DMS114 treated with DMSO at 0.1 percent for 48 hours (cell line): ENCODE data around the gene ANKRD13B.

ENCODE experiments used
- DNase-seq: peaks from one replicate; lab custom pipeline; 2025; ENCODE audit not compliant: unreplicated experiment; lab: John Stamatoyannopoulos, UW

Gene ANKRD13B

DNA sequence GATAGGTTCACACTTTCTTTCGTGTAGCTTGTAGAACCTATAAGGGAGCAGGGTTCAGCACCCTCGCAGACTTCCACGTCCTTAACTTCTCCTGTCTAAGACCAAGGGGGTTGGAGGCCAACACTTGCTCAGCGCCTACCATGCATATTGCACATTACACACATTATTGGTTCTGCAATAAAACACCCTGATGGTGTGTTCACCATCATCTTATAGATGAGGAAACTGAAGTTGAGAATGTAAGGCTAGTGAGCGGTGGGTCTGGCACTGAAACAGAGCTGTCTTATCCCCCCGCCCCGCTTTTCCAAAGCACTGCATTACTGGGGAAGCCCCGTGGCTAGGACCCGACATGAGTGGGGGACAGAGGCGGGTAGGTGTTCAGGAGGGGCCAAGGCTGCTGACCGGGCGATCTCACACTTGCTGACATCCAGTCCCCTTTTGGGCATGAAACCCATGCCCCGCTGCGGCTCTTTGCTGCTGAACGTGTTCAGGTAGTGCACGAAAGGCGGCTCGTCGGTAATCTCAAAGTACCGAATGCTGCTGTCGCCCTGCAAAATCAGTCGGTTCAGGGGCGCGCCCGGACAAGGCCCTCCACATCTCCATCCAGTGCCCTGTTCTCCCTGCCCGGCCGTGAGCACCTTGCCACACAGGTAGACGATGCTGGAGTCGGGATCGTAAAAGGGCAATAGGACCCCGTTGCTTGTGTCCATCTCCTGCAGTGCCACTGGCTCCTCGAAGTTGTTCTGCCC lies 23.5 kb downstream of the ANKRD13B start:
- DNase-seq = no peak

DNA sequence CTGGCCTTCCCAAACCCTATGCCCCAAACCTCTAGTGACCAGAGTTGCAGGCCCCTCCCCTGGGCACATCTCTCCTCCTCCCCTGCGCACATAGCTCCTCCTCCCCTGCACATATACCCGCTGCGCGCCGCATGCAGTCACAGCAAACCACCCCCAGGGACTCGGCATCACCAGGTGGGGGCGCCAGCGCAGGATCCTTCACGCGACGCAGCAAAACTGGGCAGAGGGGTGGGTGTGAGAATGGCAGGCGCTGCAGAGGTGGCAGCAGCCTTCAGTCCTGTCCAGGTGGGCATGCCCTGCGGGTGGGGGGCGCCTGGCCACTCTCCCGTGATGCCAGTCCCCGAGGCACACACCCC lies 24.2 kb downstream of the ANKRD13B start:
- DNase-seq = no peak

DNA sequence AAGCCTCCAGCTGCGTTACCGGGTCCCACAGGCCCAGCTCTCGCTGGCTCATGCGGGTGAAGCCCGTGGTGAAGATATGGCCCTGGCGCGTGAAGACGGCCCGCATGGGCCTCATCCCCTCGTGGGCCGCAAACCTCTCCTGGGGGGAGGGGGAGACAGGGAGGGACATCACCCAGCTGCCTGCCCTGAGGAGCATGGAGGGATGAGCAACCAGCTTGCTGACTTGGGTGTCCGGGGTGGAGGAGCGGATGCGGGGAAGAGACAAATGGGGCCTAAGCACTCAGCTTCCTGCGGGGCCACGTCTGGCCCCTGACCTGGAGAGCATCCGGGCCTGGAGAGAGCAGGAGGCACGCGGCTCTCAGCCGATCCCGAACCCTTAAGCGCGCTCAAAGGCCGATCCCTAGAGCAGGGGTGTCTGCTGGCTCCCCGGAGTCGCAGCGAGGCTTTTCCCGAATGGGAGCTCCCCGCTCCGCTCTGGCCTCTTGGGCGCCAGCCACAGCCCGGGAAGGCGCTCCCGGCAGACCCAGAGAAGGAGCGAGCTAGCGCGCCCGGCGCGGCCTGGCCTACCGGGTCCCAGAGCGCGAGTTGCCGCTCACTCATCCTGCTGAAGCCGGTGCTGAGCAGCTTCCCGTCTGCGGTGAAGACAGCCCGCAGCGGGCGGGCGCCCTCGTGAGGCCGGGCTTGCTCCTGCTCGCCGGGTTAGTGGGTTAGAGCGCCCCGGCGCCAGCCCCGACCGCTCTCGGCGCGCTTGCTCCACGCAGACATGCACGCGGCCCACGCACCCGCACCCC lies 24.7 kb downstream of the ANKRD13B start:
- DNase-seq = no peak

DNA sequence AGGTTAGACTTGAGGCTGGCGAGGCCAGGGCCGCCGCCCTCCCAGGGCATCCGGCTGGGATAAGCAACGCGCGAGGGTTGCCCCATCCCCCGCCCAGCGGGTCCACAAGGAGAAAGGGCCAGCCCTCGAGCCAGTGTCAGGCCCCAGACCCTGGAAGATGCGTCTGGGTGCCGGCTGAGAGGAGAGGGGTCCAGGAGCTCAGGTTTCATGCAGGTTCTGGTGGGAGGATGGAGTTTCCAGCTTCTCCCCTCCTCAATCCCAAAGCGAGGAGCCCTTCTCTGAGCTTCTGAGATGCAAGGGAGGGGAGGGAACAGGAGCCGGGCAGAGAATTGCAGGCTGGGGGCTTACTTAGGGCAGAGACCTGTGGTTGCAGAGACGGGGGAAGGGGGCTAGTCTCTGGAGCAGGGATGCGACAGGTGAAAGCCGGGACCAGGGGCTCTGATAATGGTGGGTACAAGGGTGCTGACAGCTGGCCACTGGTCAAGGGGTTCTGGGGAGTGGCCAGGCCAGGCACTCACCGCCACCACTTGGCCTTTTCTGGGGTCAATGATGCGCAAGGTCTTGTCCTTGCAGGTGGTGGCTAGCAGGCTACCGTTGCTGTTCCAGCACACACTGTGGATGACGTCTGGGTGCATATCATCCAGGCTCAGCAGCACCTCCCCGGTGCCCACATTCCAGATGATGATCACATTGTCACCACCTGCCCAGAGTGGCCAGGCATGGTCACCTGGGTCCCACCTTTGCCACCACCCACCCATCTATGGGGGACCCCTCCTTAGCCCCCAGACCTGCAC lies 25.5 kb downstream of the ANKRD13B start:
- no peak for DNase-seq

DNA sequence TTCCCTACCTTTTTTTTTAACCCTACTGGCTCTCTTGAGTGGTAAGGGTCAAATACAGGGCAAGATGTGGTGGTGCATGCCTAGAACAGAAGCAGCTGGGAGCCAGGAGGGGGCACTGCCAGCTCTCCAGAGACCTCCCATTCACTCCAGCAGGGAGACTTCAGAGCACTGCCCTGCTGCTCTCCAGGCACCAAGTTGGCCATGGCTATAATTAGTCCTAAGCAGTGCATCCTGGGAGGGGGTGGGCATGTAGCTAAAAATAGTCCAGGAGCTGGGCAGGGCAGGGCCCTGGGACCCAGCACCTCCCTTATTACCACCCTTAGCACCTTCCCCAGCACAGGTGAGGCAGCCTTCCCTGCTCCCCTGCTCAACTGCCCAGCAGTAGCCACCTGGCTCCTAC lies 26.3 kb downstream of the ANKRD13B start:
- DNase-seq = no peak

DNA sequence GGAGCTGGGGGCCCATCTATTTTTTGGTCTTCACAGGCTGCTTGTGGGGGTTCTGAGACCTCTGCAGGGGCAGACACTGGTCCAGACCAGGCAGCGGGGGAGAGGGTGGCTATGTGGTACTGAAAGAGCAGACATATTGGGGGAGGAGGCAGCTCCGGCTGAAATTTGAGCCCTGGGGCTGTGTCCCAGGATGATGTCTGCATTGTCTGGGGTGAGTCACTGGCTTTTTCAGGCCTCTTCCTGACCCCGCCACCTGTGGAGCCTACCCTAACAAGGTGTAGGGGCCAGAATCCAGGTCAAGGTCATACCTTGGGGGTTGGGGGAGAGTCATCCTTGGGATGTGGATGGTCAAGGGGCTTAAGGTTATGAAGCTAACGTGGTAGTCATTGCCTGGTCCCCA lies 27.3 kb downstream of the ANKRD13B start:
- no peak for DNase-seq

DNA sequence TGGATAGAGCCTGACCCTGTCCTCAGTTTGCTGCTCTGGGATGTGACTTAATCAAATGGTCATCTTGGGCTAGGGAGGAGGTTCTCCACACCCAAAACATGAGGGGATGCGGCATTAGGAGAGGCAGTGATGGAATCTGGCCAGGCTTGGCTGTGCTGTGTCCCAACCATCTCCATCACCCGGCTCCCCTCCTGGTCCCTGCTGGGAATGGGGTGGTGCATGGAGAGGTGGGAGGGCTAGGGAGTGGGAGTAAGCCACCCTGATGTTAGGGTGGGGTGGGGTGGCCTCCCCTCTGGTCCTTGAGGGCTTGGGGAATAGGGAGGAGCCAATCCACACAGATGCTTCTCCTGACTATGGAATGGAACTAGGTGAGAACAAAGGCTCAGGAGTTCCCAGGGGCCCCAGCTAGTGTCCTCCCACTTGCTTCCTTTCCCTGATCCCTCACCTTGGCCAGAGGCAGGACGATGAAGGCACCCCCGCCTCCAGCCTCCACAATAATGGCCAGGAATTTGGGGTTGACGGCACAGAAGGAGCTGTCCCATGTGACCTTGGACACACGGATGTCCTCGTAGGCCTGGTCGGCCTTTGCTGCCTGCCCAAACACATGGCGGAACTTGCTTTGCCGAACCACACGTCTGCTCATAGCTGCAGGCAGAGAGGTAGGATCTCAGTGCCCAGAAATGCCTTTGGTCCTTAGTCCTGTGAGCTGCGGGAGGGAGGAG lies 28.0 kb downstream of the ANKRD13B start:
- no peak for DNase-seq

DNA sequence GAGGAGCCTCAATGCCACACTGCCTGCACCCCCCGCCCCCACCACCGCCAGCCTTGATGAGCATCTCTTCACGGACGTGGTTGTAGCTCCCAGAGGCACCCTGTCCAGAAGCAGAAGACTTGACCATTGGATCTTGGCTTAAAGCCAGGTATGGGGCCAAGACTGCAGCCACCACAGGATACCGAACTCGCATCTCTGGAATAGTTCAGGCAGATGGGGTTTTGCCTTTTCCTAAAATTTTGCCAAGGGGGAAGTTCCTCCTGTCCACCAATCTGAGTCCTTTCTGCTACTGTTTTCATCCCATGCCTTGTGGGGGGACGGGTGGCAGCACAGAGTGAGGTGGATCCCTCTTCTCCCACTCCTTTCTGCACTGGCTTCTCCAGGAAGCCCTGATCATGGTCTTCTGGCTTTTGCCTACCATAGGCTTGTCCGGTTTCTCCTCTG lies 28.8 kb downstream of the ANKRD13B start:
- DNase-seq = no peak

DNA sequence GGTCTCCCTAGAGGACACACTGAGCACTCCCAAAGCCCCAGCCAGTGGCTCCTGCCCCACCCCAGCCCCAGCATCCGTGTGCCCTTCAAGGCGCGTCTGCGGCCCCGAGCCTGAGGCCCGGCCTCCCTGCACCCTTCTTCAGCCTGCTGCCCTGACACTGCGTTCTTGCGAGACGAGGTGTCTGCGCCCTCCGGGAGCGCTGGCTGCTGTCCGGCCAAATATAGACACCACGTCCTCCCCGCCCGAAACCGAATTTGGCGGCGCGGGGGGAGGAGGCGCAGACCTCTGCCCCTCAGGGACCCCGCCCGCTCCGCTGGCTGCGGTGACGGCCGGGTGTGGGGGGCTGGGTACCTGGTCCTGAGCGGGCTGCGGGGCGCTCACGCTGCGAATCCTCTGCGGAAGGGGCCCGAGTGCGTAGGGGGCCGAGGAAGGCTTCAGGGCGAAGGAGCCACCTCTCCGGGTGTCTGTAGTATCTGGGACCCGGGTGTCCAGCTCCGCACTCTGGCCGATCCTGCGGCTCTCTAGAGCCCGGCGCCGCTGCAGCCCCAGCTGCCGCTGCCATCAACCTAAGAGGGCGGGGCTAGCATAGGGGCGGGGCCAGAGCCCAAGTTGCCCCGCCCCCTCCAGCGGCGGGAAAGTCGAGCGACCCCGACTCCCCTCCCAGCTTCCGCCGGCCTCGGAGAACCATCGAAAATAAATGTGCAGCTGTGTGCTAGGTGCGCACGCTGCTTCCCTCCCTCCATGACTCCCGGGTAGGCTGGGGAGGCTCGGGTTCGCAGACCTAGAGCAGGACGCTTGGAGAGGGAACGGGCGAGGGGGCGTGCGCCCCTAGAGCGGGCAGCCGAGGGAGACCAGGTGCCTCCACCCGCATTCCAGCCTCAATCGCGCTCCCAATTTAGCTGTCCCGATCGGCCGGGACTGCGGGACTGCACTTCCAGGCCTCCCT lies 29.7 kb downstream of the ANKRD13B start, which contains the start of gene CORO6:
Gene CORO6 (minus strand): TSS at position 576 of the 946 bp plus-strand sequence. CDS start 1,491 bp downstream, outside the sequence.
- DNase-seq = peak; percentile 14

DNA sequence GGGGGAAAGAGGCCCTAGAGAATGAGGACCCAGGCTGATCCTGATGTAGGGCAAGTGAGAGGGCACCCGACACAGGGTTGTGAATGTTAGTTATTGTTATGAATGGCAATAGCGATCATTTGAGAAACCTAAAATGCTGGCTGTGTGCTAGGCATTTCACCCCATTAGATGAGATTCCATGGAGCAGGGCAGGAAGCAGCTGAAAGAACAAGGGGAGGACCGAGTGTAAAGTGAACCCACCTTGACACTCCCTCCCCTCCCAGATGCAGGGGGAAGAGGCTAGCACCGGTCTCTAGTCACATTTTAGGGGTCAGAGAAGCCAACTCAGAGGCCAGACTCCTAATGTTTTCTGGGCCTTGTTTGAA lies 30.3 kb downstream of the ANKRD13B start:
- no peak for DNase-seq

DNA sequence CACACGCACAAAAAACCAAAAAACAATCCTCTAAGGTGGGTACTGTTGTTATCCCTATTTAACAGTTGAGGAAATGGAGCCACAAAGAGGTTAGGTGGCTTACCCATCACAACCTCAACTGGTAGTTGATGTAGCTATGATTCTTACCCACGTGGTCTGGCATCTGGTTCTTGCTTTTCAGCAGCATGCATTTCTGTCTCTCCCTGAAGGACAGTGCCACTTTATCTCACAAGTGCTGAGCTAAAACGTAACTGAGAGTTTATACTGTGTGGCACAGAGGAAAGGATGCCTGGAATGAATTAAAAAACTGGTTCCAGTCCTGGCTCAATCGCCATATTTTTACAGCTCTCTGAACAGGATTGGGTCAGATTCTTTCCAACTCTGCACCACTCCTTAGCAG lies 31.7 kb downstream of the ANKRD13B start:
- DNase-seq = no peak

DNA sequence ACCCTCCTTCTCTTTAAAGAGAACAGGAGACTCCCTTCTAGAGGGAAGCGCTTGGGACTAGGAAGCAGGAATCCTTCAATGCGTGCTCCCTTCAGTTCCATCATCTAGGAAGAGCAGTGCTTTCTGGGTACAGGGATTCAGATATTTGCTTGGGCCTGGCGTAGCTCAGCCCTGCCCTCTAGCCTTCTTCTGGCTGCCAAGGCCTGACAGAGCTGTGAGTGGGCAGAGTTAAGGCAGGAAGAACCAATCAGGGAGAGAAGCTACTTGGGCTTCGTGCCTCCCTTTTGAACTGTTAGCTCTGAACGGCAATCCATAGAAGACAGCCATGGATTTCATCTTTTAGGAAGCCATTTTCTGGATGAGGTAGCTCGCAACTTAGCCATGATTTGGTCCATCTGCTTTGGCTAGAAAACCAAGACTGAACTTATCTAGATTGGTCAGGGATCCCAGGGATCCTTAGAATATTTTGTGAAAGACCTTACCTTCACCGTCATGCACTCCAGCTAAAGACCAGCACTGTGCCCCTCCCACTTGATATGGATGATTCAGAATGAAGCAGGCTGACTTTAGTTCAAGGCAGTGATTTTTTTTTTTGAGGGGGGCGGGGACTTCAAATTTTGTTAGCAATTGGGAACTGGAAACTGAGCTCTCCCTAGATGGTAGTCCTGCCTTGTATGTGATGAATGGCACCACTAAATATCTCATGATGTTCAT lies 32.3 kb downstream of the ANKRD13B start:
- peak; percentile 8 for DNase-seq

DNA sequence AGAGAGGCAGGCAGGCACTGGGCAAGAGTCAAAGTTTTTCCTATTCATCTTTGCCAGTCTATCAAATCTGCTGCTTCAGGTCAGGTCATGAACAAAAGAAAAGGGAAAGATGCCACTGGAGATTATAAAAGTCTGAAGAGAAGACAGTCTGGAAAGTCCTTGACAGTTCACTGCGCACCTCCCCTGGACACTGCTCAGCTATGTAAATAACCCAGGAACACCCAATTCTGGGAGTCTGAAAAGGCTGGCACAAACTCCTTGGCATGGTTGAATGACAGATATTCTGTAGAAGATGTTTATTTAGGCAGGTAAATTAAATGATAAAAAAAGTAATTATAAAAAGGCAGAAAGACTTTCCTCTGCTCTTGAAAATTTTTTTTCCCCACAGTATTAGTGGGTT lies 35.0 kb downstream of the ANKRD13B start:
- no peak for DNase-seq

DNA sequence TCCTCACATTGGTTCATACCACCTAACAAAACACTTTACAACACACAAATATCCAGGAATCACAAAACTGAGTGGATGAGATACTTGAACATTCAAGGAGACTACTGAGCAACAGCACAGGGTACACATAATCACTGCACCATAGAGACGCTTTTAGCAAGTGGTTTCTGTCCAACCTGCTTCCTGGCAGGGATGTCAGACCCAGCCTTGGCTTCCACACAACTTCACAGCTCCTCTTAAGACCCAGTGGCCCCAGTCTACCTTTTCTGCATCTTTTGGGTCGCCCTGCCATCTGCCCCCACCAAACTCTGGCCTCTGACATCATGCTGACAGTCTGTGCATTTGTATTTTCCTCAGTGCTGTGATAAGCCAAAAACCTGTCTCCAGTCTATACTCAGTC lies 35.7 kb downstream of the ANKRD13B start:
- DNase-seq = no peak

DNA sequence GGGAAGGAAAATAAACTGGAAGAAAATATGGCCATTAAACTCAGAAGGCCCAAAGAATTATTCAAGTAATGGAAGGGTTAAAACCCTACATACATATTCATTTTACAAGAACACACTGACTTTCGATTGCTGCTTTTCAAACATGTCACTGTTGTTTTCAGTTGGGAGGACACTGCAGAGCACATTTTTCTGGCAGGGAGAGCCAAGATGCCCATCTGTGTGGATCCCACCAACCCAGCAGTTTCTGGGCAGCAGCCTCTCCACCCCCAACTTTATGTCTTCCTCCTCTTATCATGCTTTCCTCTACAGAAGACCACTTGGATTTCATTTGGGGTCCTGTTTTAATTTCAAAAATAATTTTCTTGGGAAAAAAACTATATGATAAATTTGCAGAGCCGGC lies 36.9 kb downstream of the ANKRD13B start:
- DNase-seq = no peak

DNA sequence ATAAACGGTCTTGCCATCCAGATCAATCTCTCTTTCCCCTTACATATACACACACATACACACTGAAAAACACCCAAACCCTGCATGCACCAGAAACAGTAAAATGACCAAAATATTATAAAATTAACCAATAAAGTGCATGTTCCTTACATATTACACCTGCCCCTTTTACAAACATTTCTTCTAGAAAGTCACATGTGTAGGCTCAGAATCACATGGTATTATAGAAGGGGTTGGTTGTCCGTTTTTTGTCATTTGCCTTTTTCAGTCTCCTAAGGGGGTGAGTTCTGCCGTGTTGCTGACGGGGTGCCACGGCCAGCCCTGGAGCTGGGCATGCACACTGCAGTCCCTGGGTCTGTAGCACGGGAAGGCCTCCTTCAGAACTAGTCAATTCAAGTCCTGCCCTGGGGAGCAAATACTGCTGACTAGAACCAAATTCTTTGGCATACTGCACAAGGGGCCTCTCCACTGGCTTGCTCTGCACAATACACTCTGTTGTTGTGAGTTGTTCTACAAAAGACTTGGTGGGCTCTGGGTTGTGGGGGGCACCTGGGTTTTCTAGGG lies 37.8 kb downstream of the ANKRD13B start:
- DNase-seq = no peak

DNA sequence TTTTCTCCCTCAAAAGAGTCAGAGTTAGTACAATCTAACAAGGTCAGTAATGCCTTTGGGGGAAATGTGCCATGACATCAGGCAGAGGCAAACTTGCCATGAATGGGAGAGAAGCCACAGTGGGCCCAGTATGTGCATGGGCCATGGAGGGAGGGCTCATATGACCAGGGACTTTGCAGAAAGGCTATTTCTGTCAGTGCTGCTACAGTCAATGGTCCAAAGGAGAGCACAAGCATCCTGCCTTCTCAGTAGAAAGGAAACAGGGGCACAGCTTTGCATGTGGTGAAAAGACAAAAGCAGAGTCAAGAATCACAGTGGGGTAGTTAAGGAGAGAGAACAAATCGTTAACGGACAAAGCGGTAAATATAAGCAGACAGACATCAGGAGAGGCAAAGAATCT lies 41.0 kb downstream of the ANKRD13B start:
- DNase-seq = no peak

DNA sequence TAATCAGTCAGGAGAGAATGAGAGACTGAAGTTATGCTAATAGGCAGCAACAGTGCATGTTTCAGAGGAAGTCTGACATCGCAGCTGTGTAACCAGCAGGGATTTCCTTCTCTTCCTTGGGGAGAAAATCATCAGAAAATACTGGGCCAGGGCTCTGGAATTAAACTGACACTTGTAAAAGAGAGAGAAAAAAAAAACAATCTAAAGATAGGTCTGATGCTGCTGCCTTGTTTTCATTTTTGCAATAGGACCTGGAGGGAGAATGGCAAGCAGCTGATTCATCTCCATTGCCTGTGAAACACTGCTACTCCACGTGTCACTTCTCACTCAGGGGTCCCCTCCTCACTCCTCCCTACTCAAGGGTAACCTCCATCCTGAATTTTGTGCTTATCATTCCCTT lies 47.5 kb downstream of the ANKRD13B start:
- no peak for DNase-seq
